Stomach smooth muscle (tissue), 2 donors: Measurements from ENCODE around the gene PNMA8B.
A peak's percentile ranks its signal among the peaks of the same experiment; 100 is the strongest.
"Not testable (repeated sequence)": the region's sequence is repeated elsewhere in the genome, so short reads cannot be mapped to it uniquely, and the experiment has no call there.

Source experiments
- H3K27ac ChIP-seq: one replicate; pipeline ENCODE4 v1.7.0; 2013; ENCODE audit warnings: mild to moderate bottlenecking, low read length, inconsistent platforms
- H3K27me3 ChIP-seq, 2 donors: one replicate each; pipeline ENCODE4 v1.7.0; 2013; ENCODE audit warnings: low read length in 2 of 2; ENCODE audit not compliant: insufficient read depth in 2 of 2, control insufficient read depth in 1 of 2
- H3K36me3 ChIP-seq, 2 donors: one replicate each; pipeline ENCODE4 v1.7.0; 2013; ENCODE audit warnings: low read length in 2 of 2; ENCODE audit not compliant: control insufficient read depth in 2 of 2, insufficient read depth in 2 of 2
- H3K4me1 ChIP-seq: one replicate; pipeline ENCODE4 v1.7.0; 2013; ENCODE audit warnings: low read length; ENCODE audit not compliant: control insufficient read depth, insufficient read depth
- H3K4me3 ChIP-seq, 2 donors: one replicate each; pipeline ENCODE4 v1.7.0; 2013; ENCODE audit warnings: low read length in 2 of 2
- H3K9ac ChIP-seq, 2 donors: one replicate each; pipeline ENCODE4 v1.7.0; 2013; ENCODE audit warnings: low read length in 2 of 2, mild to moderate bottlenecking in 1 of 2
- H3K9me3 ChIP-seq, 2 donors: one replicate each; pipeline ENCODE4 v1.7.0; 2013; ENCODE audit warnings: low read length in 2 of 2; ENCODE audit not compliant: control insufficient read depth in 2 of 2
- donor health status: healthy.
- donor health status: Pancreatic carcinoma.

PNMA8B gene

DNA sequence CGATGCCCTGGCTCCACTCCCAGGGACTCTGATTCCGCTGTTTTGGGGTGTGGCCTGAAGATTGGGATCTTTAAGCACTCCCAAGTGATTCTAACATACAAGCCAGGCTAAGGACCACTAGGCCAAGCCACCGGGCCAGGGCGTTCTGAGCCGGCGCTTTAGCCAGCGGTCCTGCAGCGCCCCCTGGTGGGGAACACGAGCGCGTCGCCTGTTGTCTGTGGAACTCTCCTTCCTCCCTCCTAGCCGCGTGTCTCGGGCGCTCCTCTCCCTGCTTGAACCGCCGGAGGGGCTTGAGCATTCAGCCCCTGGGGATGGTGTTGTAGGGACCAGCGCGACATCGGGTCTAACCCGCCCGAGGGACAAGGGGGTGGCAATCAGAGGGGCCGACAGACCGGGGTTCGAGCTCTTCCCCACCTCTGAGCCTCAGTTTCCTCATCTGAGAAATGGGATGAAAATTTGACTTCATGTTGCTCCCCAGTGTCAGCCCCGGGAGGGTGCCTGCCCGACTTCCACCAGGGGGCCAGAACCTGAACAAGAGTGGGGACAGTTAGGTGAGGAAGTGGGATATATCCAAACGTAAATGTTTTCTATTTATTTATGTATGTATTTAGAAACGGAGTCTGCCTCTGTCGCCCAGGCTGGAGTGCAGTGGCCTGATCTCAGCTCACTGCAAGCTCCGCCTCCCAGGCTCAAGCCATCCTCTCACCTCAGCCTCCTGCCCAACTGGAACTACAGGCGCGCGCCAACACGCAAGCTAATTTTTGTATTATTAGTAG is 18.0 kb upstream of the PNMA8B start:
- H3K9me3 ChIP-seq: peaks cover 7 to 8% of the 10 kb centered on the region in 2 donors
- no peak overlapping the region for H3K27ac ChIP-seq
- peak overlapping the region in 1 of 2 donors; percentile 14 for H3K9ac ChIP-seq
- no peaks in the 10 kb centered on the region for H3K36me3 ChIP-seq
- H3K4me3 ChIP-seq: no peak overlapping the region
- peaks cover 10 to 11% of the 10 kb centered on the region in 2 donors for H3K27me3 ChIP-seq
- peaks cover 7% of the 10 kb centered on the region for H3K4me1 ChIP-seq

DNA sequence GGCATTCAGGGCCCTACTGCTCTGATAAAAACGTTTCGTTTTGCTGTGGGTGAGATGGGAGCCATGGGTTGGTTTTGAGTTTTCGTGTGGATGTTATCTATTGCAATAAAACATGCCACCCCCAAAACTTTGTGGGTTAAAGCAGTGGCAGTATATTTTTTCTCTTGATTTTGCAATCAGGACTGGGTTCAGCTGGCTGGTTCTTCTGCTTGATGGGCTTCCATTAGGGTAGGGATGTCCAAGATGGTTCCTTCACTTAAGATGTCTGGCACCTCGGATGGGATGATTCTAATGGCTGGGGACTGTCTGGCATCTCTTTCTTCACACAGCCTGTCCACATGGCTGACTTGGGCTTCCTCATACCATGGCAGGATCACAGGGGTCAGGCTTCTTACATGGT is 15.6 kb upstream of the PNMA8B start:
- Histone ChIP-seq H3K27ac (no peak overlapping the region), H3K36me3 (no peaks in the 10 kb centered on the region), H3K9me3 (peaks cover 7 to 8% of the 10 kb centered on the region in 2 donors), H3K27me3 (peaks cover 10 to 11% of the 10 kb centered on the region in 2 donors), H3K4me3 (no peak overlapping the region), H3K4me1 (peaks cover 7% of the 10 kb centered on the region), H3K9ac (no peak overlapping the region)

DNA sequence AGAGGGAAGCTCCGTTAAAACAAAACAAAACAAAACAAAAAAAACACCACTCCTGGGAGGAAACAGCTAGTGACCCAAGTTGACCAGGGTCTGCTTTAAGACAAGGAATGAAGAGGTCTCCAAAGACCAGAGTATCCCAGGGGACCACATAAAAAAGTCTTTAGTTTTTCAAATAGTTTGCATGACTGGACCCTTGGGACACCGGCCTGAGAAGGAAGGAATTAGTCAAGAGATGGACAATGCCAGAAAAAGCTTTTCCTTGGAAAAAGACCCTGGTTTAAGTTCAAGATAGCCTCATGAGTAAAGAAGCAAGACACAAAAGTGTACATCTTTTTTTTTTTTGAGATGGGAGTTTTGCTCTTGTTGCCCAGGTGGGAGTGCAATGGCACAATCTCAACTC is 12.5 kb upstream of the PNMA8B start:
- no peaks in the 10 kb centered on the region for H3K36me3 ChIP-seq
- H3K27ac ChIP-seq: no peak overlapping the region
- no peak overlapping the region for H3K4me3 ChIP-seq
- H3K27me3 ChIP-seq: peaks cover 0 to 4% of the 10 kb centered on the region in 2 donors
- H3K9me3 ChIP-seq: peaks cover 11 to 14% of the 10 kb centered on the region in 2 donors
- no peak overlapping the region for H3K9ac ChIP-seq
- peaks cover under 1% of the 10 kb centered on the region for H3K4me1 ChIP-seq

DNA sequence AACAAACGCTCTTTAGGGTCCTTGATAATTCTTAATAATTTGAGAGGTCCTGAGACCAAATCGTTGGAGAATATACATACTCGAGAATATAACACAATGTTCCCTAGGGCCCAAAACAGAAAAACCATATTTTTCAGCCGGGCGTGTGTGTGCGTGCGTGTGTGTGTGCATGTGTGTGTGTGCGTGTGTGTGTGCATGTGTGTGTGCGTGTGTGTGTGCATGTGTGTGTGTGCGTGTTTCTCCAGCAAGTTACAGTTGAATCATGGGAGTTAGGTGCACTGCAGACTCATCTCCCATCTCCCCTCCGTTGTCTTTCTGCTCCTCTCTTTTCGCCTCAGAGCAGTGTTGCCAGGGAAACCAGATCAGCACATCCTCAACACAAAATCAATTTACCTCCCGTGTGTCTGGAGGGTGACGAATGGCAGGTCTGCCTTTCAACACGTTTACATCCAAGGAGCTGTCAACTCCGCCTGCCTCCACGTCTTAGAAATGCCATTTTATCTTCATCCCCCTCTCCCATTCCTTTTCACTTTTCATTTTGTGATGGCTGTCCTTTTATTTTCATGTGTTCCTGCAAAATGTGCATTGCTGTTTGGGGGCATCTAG is 8.3 kb upstream of the PNMA8B start:
- Histone ChIP-seq H3K4me3 (no peak overlapping the region), H3K9me3 (peaks cover 4 to 7% of the 10 kb centered on the region in 2 donors), H3K27ac (no peak overlapping the region), H3K4me1 (no peaks in the 10 kb centered on the region), H3K9ac (no peak overlapping the region), H3K36me3 (no peaks in the 10 kb centered on the region), H3K27me3 (peaks cover 0 to 4% of the 10 kb centered on the region in 2 donors)

DNA sequence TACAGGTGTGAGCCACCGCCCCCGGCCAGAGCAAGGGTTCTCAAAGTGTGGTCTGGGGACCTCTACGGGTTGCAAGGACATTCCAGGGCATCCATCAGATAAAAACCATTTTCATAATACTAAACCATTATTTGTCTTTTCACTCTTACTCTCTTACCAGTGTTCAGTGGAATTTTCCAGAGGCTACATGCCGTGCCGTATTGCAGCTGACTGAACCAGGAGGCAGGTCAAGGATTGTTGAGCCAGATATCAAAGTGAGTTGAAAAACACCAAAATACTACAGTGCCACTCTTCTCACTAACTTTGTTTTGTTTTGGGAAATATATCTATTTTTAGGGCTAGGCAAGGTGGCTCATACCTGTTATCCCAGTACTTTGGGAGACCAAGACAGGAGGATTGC is 7.2 kb upstream of the PNMA8B start:
- peaks cover 4 to 7% of the 10 kb centered on the region in 2 donors for H3K9me3 ChIP-seq

DNA sequence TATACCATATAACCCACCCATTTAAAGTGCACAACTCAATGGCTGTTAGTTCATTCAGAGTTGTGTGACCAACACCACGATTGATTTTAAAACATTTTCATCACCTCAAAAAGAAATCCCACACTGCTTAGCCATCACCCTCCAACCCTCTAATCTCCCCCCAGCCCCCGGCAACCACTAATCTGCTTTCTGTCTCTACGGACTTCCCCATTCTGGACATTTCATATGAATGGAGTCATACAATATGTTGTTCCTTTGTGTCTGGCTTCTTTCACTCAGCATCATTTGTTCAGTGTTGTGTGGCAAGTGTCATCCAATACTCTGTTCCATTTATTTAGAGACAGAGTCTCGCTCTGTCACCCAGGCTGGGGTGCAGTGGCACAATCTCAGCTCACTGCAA is 4.0 kb upstream of the PNMA8B start:
- Histone ChIP-seq H3K9me3 (peaks cover 2% of the 10 kb centered on the region in 2 donors), H3K27ac (no peak overlapping the region), H3K4me1 (peaks cover 8% of the 10 kb centered on the region), H3K27me3 (peaks cover 3 to 12% of the 10 kb centered on the region in 2 donors), H3K4me3 (no peak overlapping the region), H3K9ac (no peak overlapping the region), H3K36me3 (no peaks in the 10 kb centered on the region)

More for the DNA sequence above, 7.2 kb upstream of the PNMA8B start:
- H3K27me3 ChIP-seq: peaks cover 0 to 4% of the 10 kb centered on the region in 2 donors
- no peak overlapping the region for H3K9ac ChIP-seq
- H3K4me1 ChIP-seq: no peaks in the 10 kb centered on the region
- no peak overlapping the region for H3K4me3 ChIP-seq
- no peak overlapping the region for H3K27ac ChIP-seq
- H3K36me3 ChIP-seq: no peaks in the 10 kb centered on the region

DNA sequence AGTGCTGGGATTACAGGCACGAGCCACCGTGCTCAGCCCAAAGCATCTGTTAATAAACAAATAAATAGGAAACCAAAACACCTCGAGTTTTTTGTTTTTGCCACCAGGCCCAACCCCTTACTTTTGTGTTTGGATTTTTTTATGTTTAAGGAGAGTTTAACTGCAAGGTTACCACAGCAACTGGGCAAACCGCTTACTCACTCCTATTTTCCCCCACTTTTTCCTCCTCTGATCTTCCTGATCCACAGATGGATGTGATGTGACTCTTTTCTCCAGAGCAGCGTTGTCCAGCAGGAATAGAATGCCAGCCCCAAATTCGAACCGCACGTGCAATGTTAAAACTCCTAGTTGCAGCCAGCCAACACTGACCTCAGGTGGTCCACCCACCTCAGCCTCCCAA is 2.1 kb upstream of the PNMA8B start:
- Histone ChIP-seq H3K27me3 (peaks cover 14 to 17% of the 10 kb centered on the region in 2 donors), H3K36me3 (no peaks in the 10 kb centered on the region), H3K4me3 (no peak overlapping the region), H3K9ac (no peak overlapping the region), H3K9me3 (no peaks in the 10 kb centered on the region), H3K4me1 (peaks cover 13% of the 10 kb centered on the region), H3K27ac (no peak overlapping the region)

DNA sequence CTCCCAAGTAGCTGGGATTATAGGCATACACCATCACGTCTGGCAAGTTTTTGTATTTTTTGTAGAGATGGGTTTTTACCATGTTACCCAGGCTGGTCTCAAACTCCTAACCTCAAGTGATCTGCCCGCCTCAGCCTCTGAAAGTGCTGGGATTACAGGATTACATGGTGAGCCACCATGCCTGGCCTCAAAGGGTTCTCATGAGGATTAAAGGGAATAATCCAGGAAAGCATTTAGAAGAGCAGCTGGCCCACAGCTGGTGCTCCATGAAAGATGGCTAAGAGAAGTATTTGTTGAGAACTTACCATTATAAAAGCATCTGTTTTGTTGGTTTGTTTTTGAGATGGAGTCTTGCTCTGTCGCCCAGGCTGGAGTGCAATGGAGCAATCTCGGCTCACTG is 1.2 kb upstream of the PNMA8B start:
- not testable (repeated sequence) for H3K36me3 ChIP-seq, H3K27ac ChIP-seq, H3K9me3 ChIP-seq, H3K9ac ChIP-seq, H3K4me3 ChIP-seq
- peaks cover 17 to 26% of the 10 kb centered on the region in 2 donors for H3K27me3 ChIP-seq
- peaks cover 13% of the 10 kb centered on the region for H3K4me1 ChIP-seq

DNA sequence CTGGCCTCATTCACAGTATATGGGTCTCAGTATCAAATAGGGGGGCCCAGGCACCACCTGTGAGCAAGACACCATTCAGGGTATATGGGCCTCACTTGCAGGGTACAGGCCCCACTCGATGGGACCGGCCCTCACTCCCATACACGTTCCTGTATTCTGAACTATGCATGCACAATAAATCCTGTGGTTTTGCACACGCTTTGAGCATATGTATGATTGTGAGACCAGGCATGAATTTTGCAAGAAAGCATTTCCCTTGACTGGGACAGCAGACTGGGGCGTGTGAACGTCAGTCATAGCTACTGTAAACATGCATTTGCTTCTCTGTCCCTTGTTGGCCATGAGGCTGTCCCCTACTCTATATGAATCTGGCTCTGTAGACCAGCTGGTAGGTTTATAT is 637 bp upstream of the PNMA8B start:
- Histone ChIP-seq H3K27ac (no peak overlapping the region), H3K9me3 (no peaks in the 10 kb centered on the region), H3K9ac (no peak overlapping the region), H3K4me3 (no peak overlapping the region), H3K27me3 (peaks cover 22 to 31% of the 10 kb centered on the region in 2 donors), H3K4me1 (peaks cover 13% of the 10 kb centered on the region), H3K36me3 (no peaks in the 10 kb centered on the region)

DNA sequence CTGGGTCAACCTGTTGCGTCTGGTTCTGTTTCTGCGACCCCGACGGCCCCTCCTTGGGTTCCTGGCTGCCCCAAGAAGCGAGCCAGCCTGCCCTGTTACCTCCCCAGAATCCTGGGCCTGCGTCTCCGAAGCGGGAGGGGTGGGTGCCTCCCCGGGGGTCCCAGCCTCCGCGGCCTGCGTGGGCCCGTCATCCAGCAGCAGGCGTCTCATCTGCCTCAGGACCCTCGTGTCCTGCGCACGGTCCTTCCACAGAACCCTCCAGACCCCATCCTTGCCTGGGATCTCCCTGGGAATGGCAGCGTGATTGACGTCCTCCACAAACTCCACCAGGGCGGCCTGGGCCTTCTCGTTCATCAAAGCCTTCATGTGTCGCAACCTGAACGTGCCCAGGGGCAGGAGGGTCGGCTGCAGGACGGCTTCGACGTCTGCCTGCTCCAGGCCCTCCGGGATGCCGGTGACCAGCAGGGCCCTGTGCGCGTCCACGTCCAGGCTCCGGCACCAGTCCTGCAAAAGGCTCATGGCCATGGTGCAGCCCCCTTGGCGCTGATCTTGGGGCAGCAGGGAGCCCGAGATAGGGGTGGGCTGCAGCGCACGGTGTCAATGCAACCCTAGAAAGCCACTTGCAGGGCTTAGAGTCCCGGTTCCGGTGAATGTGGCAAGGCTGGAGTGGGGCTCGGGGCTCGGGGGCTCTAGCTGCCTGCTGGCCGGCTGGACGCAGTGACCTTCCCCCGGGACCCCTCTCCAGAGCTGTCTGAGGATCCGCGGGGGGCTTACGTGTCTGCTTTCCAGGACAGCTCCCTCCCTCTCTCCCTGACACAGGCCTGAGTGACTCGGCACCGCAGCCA is 504 bp downstream of the PNMA8B start:
- Histone ChIP-seq H3K4me1 (peaks cover 13% of the 10 kb centered on the region), H3K27me3 (peaks cover 26 to 37% of the 10 kb centered on the region in 2 donors), H3K36me3 (no peaks in the 10 kb centered on the region), H3K27ac (no peak overlapping the region), H3K4me3 (peak overlapping the region; percentile 22 to 61), H3K9me3 (no peaks in the 10 kb centered on the region), H3K9ac (no peak overlapping the region)
